ENCODE results near the gene SUCLG2. TPM values are rescaled to one million over a fixed set of nuclear protein-coding genes. Genes with fewer than 3 reads are reported as not detected.

The SUCLG2 gene
- total and polyA plus RNA-seq, 4 donors = 34.3 to 68.4 (median 44.3) TPM

GRCh38 chr3:67637255-67637900 lies 17.0 kb downstream of the SUCLG2 start:
- H3K4me1 ChIP-seq (ENCODE audit: control insufficient read depth in 5 of 5, insufficient read depth in 5 of 5, low read length in 5 of 5) = peaks cover 0 to 23% (median 0%) of the 10 kb centered on the region in 5 donors
- H3K27me3 ChIP-seq (ENCODE audit: control insufficient read depth in 3 of 3, insufficient read depth in 3 of 3, low read length in 2 of 3) = no peaks in the 10 kb centered on the region
- H3K9me3 ChIP-seq (ENCODE audit: control insufficient read depth in 4 of 4, insufficient read depth in 3 of 4, low read length in 3 of 4) = no peaks in the 10 kb centered on the region
- H3K27ac ChIP-seq (ENCODE audit: low read depth in 1 of 2, low read length in 1 of 2) = no peak overlapping the region
- ATAC-seq (ENCODE audit: insufficient read depth, low FRiP score) (no peak), DNase-seq (no peak)
- WGBS, 2 donors = 75 to 90% methylated on average over 4 of the region's 4 CpGs
- peaks cover 0 to 3% (median under 1%) of the 10 kb centered on the region in 4 donors for H3K36me3 ChIP-seq (ENCODE audit: control insufficient read depth in 4 of 4, insufficient read depth in 4 of 4, low read length in 4 of 4)
- TF ChIP-seq CTCF (IDR thresholded peaks at IDR 0.05; ENCODE audit: control extremely low read depth, extremely low read depth) = no peak
- H3K9ac ChIP-seq (ENCODE audit: insufficient read depth in 1 of 2, low read length in 2 of 2) = no peak overlapping the region
- H3K4me3 ChIP-seq = no peak overlapping the region

- no peak for ATAC-seq (ENCODE audit: insufficient read depth, low FRiP score)
- Histone ChIP-seq H3K27me3 (ENCODE audit: control insufficient read depth in 3 of 3, insufficient read depth in 3 of 3, low read length in 2 of 3) (no peaks in the 10 kb centered on the region), H3K9ac (ENCODE audit: insufficient read depth in 1 of 2, low read length in 2 of 2) (no peak overlapping the region), H3K4me1 (ENCODE audit: control insufficient read depth in 5 of 5, insufficient read depth in 5 of 5, low read length in 5 of 5) (peaks cover 0 to 19% (median 0%) of the 10 kb centered on the region in 5 donors), H3K9me3 (ENCODE audit: control insufficient read depth in 4 of 4, insufficient read depth in 3 of 4, low read length in 3 of 4) (no peaks in the 10 kb centered on the region), H3K27ac (ENCODE audit: low read depth in 1 of 2, low read length in 1 of 2) (peak overlapping the region in 1 of 2 donors; percentile 72), H3K36me3 (ENCODE audit: control insufficient read depth in 4 of 4, insufficient read depth in 4 of 4, low read length in 4 of 4) (peaks cover 0 to 3% (median 0%) of the 10 kb centered on the region in 4 donors), H3K4me3 (no peak overlapping the region)
- WGBS, 2 donors = 97 to 99% methylated on average over 2 of the region's 2 CpGs
- no peak for DNase-seq
- TF ChIP-seq CTCF (IDR thresholded peaks at IDR 0.05; ENCODE audit: control extremely low read depth, extremely low read depth) = no peak
Observed at GRCh38 chr3:67635806-67636205, 18.6 kb downstream of the SUCLG2 start.

GRCh38 chr3:67635257-67635656 lies 19.2 kb downstream of the SUCLG2 start:
- no peak overlapping the region for H3K4me3 ChIP-seq
- no peak for TF ChIP-seq CTCF (IDR thresholded peaks at IDR 0.05; ENCODE audit: control extremely low read depth, extremely low read depth)
- peak overlapping the region in 1 of 2 donors; percentile 72 for H3K27ac ChIP-seq (ENCODE audit: low read depth in 1 of 2, low read length in 1 of 2)
- no peak for DNase-seq
- ATAC-seq (ENCODE audit: insufficient read depth, low FRiP score) = no peak
- H3K4me1 ChIP-seq (ENCODE audit: control insufficient read depth in 5 of 5, insufficient read depth in 5 of 5, low read length in 5 of 5) = peaks cover 0 to 17% (median 0%) of the 10 kb centered on the region in 5 donors
- H3K27me3 ChIP-seq (ENCODE audit: control insufficient read depth in 3 of 3, insufficient read depth in 3 of 3, low read length in 2 of 3) = no peaks in the 10 kb centered on the region
- peaks cover 0 to 3% (median 0%) of the 10 kb centered on the region in 4 donors for H3K36me3 ChIP-seq (ENCODE audit: control insufficient read depth in 4 of 4, insufficient read depth in 4 of 4, low read length in 4 of 4)
- H3K9me3 ChIP-seq (ENCODE audit: control insufficient read depth in 4 of 4, insufficient read depth in 3 of 4, low read length in 3 of 4) = no peaks in the 10 kb centered on the region
- no peak overlapping the region for H3K9ac ChIP-seq (ENCODE audit: insufficient read depth in 1 of 2, low read length in 2 of 2)
